Calu3 (cell line): ENCODE data around the gene DMRT3. TPM values are rescaled to one million over a fixed set of nuclear protein-coding genes. Genes with fewer than 3 reads are reported as not detected.

Experiments used
- BruUV-seq: library from RNA; stranded (reverse); fragments of 400-500 nt; replicated peaks from 2 replicates; lab custom pipeline; 2021; lab: Mats Ljungman, UMichigan
- CTCF ChIA-PET: fragments of 300-600 bp; sonication (Branson Sonifier 250); formaldehyde crosslinking; loops from one replicate; lab custom pipeline; 2022; ENCODE audit warnings: antibody characterized with exemption; lab: Charles Lee
- DNase-seq: peaks from one replicate; pipeline ENCODE4 v3.0.0; 2022
- H3K27ac Mint-ChIP-seq: one replicate; pipeline ENCODE4 v1.8.0; 2022; ENCODE audit warnings: mixed read lengths; ENCODE audit not compliant: unreplicated experiment
- H3K27me3 Mint-ChIP-seq: one replicate; pipeline ENCODE4 v1.8.0; 2022; ENCODE audit warnings: mixed read lengths; ENCODE audit not compliant: unreplicated experiment
- H3K36me3 Mint-ChIP-seq: one replicate; pipeline ENCODE4 v1.8.0; 2022; ENCODE audit warnings: mild to moderate bottlenecking, moderate library complexity, mixed read lengths; ENCODE audit not compliant: insufficient read depth, unreplicated experiment
- H3K4me1 Mint-ChIP-seq: one replicate; pipeline ENCODE4 v1.8.0; 2022; ENCODE audit warnings: mild to moderate bottlenecking, low read depth, mixed read lengths; ENCODE audit not compliant: unreplicated experiment
- H3K4me3 Mint-ChIP-seq: one replicate; pipeline ENCODE4 v1.8.0; 2022; ENCODE audit warnings: mild to moderate bottlenecking, low read depth, moderate library complexity, mixed read lengths; ENCODE audit not compliant: unreplicated experiment
- H3K9me3 Mint-ChIP-seq: one replicate; pipeline ENCODE4 v1.8.0; 2022; ENCODE audit warnings: low read depth, mixed read lengths; ENCODE audit not compliant: unreplicated experiment
- intact Hi-C: fragments of 100-400 bp; cut with micrococcal nuclease; formaldehyde crosslinking; loops from one replicate; pipeline ENCODE4 v1.10.0; 2022; ENCODE audit not compliant: unreplicated experiment
- total RNA-seq: library from RNA; stranded (reverse); gene quantifications from 2 replicates; pipeline ENCODE4 v1.2.3, GENCODE V29; 2022
- TF ChIP-seq, protein P1 (sequence below): fragments of 200-600 bp; IDR thresholded peaks from one replicate; pipeline ENCODE4 v1.8.0; 2022; ENCODE audit warnings: antibody characterized with exemption; ENCODE audit not compliant: unreplicated experiment

Gene DMRT3
- total RNA-seq, 1 experiment from 2014 or later, result not detected

DNA sequence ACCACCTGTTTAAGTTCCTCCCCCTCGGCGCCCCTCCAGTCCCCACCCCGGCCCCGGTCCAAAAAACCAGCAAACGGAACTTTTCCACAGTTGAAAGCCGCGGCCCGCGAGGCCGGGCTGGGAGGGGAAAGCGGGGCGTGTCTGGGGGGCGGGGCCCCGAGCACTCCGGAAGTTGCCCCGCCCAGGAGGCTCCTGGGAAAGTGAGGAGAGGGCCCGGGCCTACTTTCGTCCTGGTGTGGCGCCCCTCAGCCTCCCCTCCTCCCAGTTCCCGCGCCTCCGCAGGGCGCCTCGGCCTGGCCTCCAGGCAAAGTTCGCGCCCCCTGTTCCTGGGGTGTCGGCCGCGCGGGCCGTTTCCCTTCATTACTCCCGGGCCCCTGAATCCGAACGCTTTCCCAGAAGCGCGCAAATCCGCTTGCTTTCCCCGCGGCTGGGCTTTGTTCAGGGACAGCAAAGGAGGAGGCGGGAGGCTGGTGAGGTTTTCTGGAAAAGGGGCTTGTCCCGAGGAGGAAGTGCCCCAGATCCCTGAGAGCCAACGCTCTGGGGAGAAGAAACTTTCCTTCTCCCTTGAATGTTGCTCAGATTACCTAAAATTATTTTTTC lies 4.5 kb upstream of the DMRT3 start:
- H3K9me3 Mint-ChIP-seq, result peaks cover 2% of the 10 kb centered on the region
- no peaks in the 10 kb centered on the region for H3K36me3 Mint-ChIP-seq
- TF ChIP-seq, protein P1, sequence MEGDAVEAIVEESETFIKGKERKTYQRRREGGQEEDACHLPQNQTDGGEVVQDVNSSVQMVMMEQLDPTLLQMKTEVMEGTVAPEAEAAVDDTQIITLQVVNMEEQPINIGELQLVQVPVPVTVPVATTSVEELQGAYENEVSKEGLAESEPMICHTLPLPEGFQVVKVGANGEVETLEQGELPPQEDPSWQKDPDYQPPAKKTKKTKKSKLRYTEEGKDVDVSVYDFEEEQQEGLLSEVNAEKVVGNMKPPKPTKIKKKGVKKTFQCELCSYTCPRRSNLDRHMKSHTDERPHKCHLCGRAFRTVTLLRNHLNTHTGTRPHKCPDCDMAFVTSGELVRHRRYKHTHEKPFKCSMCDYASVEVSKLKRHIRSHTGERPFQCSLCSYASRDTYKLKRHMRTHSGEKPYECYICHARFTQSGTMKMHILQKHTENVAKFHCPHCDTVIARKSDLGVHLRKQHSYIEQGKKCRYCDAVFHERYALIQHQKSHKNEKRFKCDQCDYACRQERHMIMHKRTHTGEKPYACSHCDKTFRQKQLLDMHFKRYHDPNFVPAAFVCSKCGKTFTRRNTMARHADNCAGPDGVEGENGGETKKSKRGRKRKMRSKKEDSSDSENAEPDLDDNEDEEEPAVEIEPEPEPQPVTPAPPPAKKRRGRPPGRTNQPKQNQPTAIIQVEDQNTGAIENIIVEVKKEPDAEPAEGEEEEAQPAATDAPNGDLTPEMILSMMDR, result no peak
- no peak for DNase-seq
- H3K4me3 Mint-ChIP-seq, result no peak overlapping the region
- intact Hi-C loops, result no loop called here
- CTCF ChIA-PET, result no interaction called here
- H3K27me3 Mint-ChIP-seq, result peaks cover 14% of the 10 kb centered on the region
- no TSS peak for BruUV-seq
- no peaks in the 10 kb centered on the region for H3K4me1 Mint-ChIP-seq
- H3K27ac Mint-ChIP-seq, result no peak overlapping the region

DNA sequence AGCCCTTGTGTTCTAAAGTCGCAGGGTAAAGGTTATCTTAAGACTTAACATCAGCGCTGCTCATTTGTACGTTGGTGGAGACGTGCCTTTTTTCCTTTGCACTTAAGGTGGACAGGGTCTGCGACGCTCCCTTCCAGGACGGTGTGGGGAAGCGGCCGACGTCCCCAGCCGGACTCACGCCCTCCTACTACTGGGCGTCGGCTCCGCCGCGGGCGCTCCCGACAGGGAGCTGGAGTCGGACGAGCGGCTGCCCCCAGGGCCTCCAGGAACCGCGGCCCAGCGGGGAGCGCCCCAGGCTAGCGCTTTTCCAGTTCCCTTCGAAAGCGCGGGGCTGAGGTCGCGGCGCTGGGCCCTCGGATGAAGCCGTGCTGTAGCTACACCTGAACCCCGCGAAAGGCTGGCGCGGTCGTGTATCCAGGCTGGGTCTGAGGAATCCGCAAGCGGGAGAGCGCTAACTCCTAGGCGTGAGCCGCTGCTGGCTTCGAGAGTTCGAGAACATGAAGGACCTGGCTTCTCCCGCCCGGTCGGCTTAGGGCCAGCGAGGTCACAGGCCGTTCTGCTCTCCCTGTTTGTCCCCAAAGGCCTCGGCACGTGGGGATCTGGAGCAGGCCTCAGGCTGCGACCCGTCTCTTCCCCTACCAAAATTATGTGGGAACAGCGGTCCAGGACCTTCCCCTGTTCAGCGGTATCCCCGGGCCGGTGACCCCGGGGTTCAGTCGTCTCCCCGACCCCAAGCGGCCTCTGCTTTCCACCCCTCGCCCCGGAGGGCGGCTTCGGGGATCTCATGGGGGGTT lies 3.8 kb upstream of the DMRT3 start:
- no peaks in the 10 kb centered on the region for H3K36me3 Mint-ChIP-seq
- no TSS peak for BruUV-seq
- H3K4me3 Mint-ChIP-seq, result no peak overlapping the region
- CTCF ChIA-PET, result no interaction called here
- intact Hi-C loops, result no loop called here
- H3K9me3 Mint-ChIP-seq, result peaks cover 2% of the 10 kb centered on the region
- TF ChIP-seq, protein P1, result no peak
- no peak for DNase-seq
- no peak overlapping the region for H3K27ac Mint-ChIP-seq
- no peaks in the 10 kb centered on the region for H3K4me1 Mint-ChIP-seq
- H3K27me3 Mint-ChIP-seq, result peaks cover 21% of the 10 kb centered on the region

DNA sequence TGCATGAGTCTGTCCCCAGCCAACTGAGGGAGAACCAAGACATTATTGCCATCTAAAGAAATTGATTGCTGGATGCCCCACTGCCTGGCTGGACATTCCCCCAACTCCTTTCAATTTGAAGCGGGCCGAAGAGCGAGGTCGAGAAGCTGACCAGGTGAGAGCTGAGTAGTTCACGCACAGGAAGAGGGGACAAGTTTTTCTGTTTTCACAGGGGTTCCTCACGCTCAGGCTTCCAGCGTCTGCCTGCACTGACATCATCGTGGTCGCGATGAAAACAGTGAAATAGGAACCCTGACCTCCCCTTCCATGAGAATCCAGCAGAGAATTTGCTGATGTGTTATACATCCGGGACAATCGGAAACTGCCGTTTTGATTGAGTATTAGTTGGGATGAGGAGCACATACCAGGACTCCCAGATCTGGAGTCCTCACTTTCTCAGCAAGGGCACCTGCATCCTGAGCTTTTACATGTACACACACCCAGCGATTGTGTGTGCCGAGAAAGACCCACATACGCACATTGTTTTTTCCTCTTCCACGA lies 3.1 kb upstream of the DMRT3 start:
- TF ChIP-seq, protein P1, result no peak
- CTCF ChIA-PET, result no interaction called here
- intact Hi-C loops, result no loop called here
- H3K27ac Mint-ChIP-seq, result no peak overlapping the region
- no peak overlapping the region for H3K4me3 Mint-ChIP-seq
- H3K4me1 Mint-ChIP-seq, result no peaks in the 10 kb centered on the region
- peaks cover 27% of the 10 kb centered on the region for H3K27me3 Mint-ChIP-seq
- BruUV-seq, result no TSS peak
- DNase-seq, result no peak
- peaks cover 2% of the 10 kb centered on the region for H3K9me3 Mint-ChIP-seq
- no peaks in the 10 kb centered on the region for H3K36me3 Mint-ChIP-seq

DNA sequence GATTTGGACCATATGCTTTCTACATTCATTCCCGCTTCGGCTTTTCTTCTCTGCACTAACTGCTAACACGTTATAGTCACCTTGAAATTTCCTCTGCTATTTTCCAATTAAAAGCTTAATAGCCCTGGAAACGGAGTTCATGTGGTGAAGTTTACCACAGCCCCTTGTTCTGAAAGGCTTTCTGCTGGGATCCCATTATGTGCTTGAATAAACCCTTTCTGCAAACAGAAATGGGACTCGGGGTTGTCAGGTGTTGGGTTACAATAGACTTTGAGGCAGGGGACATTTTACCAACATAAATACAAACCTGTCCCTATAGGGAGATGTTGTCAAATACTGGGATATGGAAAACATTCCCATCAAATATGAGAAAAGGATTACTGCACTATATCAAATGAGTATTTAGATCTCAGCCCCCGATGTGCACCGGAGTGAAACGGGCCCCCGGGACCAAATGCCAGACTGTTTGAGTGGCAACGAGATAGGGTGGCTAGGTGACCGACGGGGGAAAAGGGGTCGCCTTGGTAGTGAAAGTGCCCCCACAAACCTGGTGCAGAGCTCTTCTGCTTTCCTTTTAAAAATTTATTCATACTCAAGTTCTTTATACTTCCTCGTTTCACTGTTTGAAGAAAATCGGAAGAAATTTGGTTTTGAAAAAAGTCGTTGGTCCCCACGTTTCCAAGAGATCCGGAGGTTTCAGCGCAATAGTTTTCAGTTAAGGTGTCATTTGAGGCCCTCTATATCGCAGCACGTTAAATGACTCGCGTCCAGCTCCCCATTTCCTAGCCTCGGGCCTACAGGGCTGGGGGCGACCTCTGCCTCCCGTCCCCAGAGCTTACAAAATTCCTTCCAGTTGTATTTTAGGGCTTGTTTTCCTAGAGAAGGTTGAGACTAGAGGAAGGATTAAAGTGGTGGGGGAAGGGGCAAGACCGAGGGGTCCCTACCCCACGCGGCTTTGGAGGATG lies 2.1 kb upstream of the DMRT3 start:
- H3K4me3 Mint-ChIP-seq, result no peak overlapping the region
- BruUV-seq, result no TSS peak
- CTCF ChIA-PET, result no interaction called here

More for the DNA sequence above, 2.1 kb upstream of the DMRT3 start:
- Mint-ChIP-seq H3K27me3 (peaks cover 36% of the 10 kb centered on the region), H3K4me1 (no peaks in the 10 kb centered on the region), H3K36me3 (no peaks in the 10 kb centered on the region), H3K9me3 (peaks cover 2% of the 10 kb centered on the region), H3K27ac (no peak overlapping the region)
- no peak for DNase-seq
- TF ChIP-seq, protein P1, result no peak
- intact Hi-C loops, result no loop called here
